ENCODE data around the gene MPRIP. TPM values are rescaled to one million over a fixed set of nuclear protein-coding genes. Genes with fewer than 3 reads are reported as not detected.
"Not testable (repeated sequence)": the region's sequence is repeated elsewhere in the genome, so short reads cannot be mapped to it uniquely, and the experiment has no call there.

MPRIP gene
- total RNA-seq, 2 experiments from 2014 or later = 132 to 135 TPM

- ChIA-PET CTCF (interaction anchor here (1.9 kb wide), 1 partner anchor 127 kb away, joined by 6 read pairs; no protein-coding TSS in a partner anchor), POLR2A (interaction anchor here (1.1 kb wide), 1 partner anchor 15 kb away, joined by 3 read pairs; no protein-coding TSS in a partner anchor)
- Mint-ChIP-seq H3K4me1 (ENCODE audit: low read depth) (peaks cover 22% of the 10 kb centered on the region), H3K4me3 (no peak overlapping the region), H3K36me3 (ENCODE audit: low read depth) (no peaks in the 10 kb centered on the region), H3K9me3 (no peaks in the 10 kb centered on the region), H3K27me3 (no peaks in the 10 kb centered on the region), H3K27ac (no peak overlapping the region)
- ATAC-seq (no peak), DNase-seq (no peak)
- TF ChIP-seq CTCF (IDR thresholded peaks at IDR 0.05) = no peak
- intact Hi-C loops (cut with micrococcal nuclease) = no loop called here
These were observed 27.0 kb upstream of the MPRIP start for GRCh38 chr17:17015230-17015629.

DNA sequence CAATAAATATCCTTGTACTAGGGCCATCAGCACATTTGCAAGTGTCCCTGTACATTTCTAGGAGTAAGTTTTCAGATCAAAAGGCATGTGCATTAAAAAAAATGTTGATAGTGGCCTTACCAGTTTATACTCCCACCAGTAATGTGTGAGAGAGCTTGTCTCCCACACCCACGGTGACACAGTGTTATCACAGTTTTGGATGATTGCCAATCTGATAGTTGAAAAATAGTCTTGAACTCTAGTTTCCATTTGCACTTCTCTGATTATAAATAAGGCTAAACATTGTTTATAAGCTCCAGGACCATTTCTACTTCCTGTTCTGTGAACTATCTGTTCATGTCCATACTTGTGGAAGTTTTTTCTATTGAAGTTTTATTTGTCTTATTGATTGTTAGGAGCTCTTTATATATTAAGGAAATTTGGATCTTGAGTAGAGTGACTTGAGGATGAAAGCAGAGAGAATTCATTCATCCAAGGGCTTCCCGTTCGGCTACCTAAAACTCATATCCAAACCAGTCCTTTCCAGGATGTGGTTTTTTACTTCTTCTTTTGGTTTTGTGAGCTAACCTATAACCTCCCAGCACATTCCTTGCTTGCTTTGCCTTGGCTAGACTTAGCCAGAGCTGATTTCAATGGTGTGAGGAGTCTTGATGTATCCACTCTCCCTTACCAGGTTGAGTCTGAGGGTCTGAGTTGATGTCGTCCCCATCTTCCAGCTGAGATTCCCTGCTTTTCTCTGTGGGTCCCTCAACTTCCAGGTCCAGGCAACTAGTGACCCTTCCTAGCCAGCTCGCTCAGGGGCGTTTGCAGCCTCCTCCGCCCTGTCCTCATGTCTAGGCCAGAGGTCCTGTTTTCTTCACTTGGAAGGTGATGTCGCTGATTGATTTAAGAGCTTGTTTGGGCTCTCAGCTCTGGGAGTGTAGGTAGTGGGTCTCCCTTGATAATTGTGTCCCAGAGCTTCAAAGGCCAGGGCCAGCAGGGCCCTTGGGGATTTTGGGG is 25.8 kb upstream of the MPRIP start:
- POLR2A ChIA-PET = interaction anchor here (0.9 to 1.1 kb wide), 2 partner anchors 14 to 39 kb away, joined by 3 to 4 read pairs; no protein-coding TSS in a partner anchor
- DNase-seq = peak; percentile 15
- ATAC-seq; H3K9me3 Mint-ChIP-seq; H3K27me3 Mint-ChIP-seq; H3K4me3 Mint-ChIP-seq; H3K36me3 Mint-ChIP-seq (ENCODE audit: low read depth); intact Hi-C loops (cut with micrococcal nuclease): not testable (repeated sequence)
- H3K4me1 Mint-ChIP-seq (ENCODE audit: low read depth) = peaks cover 22% of the 10 kb centered on the region
- H3K27ac Mint-ChIP-seq = peak overlapping the region; percentile 42
- CTCF ChIA-PET = interaction anchor here (1.3 to 1.9 kb wide), 2 partner anchors 24 to 126 kb away, joined by 6 to 7 read pairs; no protein-coding TSS in a partner anchor

GRCh38 chr17:17017343-17018014 is 24.8 kb upstream of the MPRIP start:
- TF ChIP-seq CTCF (IDR thresholded peaks at IDR 0.05) = no peak
- H3K4me1 Mint-ChIP-seq (ENCODE audit: low read depth) = peaks cover 22% of the 10 kb centered on the region
- no peak for ATAC-seq
- intact Hi-C loops (cut with micrococcal nuclease) = no loop called here
- ChIA-PET POLR2A (no interaction called here), CTCF (interaction anchor here (1.3 kb wide), 1 partner anchor 25 kb away, joined by 7 read pairs; no protein-coding TSS in a partner anchor)
- no peak overlapping the region for H3K27ac Mint-ChIP-seq
- H3K9me3 Mint-ChIP-seq = no peaks in the 10 kb centered on the region
- no peak for DNase-seq
- no peaks in the 10 kb centered on the region for H3K36me3 Mint-ChIP-seq (ENCODE audit: low read depth)
- no peaks in the 10 kb centered on the region for H3K27me3 Mint-ChIP-seq
- H3K4me3 Mint-ChIP-seq = no peak overlapping the region

- DNase-seq (no peak), ATAC-seq (no peak)
- Mint-ChIP-seq H3K27me3 (no peaks in the 10 kb centered on the region), H3K27ac (no peak overlapping the region), H3K4me1 (ENCODE audit: low read depth) (peaks cover 22% of the 10 kb centered on the region), H3K36me3 (ENCODE audit: low read depth) (no peaks in the 10 kb centered on the region), H3K9me3 (no peaks in the 10 kb centered on the region), H3K4me3 (no peak overlapping the region)
- CTCF ChIA-PET = interaction anchor here (1.1 kb wide), 1 partner anchor 17 kb away, joined by 3 read pairs; no protein-coding TSS in a partner anchor
- TF ChIP-seq CTCF (IDR thresholded peaks at IDR 0.05) = no peak
- intact Hi-C loops (cut with micrococcal nuclease) = no loop called here
- POLR2A ChIA-PET = interaction anchor here (0.6 kb wide), 1 partner anchor 226 kb away, joined by 3 read pairs; no protein-coding TSS in a partner anchor
These were observed 24.2 kb upstream of the MPRIP start for GRCh38 chr17:17018021-17018441.

Data from activated CD8-positive, alpha-beta T cell treated with anti-CD3 and anti-CD28 coated beads for 36 hours (primary cell).